ENCODE measurements around the gene PLAU.
"Not testable (repeated sequence)": the region's sequence is repeated elsewhere in the genome, so short reads cannot be mapped to it uniquely, and the experiment has no call there.

Gene PLAU

DNA sequence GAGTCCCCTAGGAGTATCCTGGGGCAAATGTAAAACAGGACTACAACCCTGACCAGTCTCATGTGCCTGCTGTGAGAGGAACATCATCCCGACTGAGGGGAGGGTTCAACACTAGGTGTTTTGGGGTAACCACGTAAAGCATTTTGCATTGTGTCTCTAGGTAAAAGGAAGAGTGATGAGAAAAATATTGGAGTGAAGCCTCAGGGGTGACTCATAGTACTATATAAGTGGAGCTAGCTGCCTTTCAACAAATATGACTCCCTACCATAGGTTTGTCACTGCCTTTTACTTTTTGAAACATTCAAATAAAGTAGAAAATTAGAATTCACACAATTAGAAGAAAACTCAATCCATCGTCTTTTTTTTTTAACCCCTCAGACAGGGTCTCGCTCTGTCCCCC is 34.0 kb upstream of the PLAU start:
- DNase-seq, result no peak

DNA sequence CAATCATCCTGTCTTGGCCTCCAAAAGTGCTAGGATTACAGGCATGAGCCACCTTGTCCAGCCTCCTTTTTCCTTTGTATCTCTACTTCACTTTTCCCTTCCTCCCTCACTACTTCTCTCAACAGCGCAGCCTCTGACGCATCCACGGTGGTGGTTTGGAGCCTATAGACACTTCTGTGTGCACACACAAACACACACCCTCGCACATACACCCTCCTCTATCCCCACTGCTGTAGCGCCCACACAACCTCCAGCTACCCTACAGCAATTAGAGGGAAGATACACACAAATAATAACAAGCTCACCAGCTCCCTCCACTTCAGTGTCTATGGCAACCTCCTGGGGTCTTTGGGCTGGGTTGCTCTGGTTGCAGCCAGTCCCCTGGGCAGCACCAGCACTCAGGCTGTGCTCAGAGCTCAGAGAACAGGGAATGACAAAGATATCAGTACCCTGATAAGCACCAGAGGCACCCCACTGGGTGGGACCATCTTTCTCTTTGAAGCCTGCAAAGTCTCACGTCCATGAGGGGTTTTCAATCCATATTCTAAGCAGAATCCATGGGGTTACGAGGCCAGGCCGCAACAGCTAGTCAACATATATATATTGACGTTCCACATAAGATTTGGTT is 33.3 kb upstream of the PLAU start:
- no peak for DNase-seq

DNA sequence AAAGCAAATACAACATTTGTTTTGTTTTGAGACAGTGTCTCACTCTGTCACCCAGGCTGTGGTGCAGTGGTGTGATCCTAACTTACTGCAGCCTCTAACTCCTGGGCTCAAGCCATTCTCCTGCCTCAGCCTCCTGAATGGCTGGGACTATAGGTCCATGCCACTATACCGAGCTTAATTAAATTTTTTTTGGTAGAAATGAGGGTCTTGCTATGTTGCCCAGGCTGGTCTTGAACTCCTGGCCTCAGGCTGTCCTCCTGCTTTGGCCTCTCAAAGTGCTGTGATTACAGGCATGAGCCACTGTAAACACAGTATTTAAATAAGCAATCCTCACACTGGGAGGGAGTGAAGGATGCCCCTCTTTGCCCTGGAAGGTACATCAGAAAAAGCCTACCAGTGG is 32.6 kb upstream of the PLAU start:
- no peak for DNase-seq

DNA sequence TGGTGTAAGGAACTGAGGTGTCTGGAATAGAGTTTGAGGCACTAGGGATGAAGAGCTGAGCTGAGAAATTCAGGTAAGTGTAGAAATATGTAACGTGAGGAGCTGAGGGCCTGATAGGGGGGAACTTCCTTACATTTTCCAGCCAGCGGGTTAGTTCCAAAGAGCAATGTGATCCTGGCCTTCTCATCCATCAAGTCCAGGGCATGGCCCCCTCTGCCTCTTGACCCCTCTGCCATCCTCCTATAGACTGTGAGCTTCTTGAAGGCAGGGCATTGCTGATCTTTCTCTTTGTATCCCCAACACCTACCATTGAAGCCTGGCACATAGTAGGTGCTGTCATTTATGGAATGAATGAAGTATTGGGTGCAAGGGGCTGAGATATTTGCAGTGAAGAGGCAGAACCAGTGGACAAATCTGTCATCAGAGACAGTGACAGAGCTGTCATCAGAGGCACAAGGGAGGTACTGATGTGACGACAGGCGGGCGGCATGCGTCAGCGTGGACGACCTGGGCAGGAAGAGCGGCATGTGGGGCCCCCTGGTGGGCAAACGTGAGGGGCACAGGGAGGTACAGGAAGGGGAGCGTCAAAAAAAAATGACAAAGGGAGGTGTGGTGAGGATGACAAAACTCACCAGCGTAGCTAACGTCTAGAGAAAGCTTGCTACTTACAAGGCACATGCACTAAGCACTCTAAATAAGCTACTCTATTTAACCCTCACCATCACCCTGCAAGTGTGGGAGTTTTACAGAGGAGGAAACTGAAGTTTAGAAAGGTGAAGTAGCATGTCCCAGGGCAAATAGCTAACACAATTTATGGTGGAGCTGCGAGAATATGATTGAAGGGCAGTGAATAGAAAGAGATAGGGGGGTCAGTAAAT is 31.4 kb upstream of the PLAU start:
- DNase-seq, result peak; percentile 98

DNA sequence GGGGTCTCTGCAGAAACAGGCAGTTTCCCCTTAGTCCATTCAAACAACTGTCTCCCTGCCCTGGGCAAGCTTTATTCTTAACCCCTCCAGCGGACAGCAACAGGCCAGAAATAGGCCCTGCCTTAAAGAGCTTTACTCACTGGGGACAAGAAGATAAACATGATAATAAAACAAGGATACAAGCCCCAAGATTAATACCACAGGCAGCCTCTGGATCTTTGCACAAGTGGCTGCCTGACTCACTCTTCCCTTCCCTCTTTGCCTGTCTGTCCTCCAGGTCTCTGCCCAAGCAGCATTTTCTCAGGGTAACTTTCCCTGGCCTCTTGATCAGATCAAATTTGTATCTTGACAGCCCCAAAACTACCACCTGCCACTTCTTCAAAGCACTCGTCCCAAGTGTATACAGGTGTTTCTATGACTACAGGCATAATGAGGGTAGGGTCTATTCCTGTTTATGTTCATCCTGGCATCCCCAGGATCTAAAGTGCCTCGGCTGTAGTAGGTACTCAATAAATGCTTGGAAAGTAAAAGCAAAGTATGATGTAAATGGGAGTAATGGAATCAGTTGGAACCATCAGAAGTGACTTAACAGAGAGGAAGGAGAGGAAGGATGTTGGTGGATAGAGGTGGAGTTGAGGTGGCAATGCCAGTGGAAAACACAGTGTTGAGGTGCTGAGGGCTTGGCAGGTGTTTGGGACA is 29.6 kb upstream of the PLAU start:
- no peak for DNase-seq

DNA sequence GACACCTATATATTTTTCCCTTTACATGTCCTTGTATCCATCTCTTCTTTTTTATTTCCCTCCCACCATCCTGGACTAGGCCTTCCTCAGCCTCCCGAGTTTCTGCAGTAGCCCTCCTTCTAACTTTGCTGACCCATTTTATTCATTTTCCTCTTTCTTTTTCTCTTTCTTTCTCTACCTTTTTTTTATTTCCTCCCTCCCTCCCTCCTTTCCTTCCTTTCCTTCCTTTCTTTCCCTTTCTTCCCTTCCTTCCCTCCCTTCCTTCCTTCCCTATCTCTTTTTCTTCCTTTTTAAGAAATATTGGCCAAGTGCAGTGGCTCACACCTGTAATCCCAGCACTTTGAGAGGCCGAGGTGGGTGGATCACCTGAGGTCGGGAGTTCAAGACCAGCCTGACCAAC is 26.9 kb upstream of the PLAU start:
- DNase-seq, result no peak

DNA sequence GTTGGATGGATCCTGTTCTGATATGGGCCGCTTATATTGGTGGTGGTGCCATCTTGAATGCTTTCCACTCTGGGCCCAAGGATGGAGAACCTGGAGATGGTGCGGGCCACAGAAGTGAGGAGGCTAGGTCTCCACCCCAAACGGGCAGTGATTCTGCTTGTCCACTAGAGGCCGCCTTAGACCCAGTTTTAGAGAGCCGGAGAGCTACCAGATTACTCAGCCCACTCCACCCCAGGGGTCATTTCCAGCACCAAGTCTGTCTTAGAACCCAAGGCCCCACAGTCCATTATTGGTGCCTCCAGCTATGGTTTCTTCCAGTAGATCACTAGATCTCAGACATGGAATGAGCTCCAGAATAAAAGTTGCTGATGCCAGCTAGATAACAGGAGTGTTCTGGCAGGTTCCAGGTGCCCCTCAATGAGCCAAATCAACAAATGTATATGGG is 24.8 kb upstream of the PLAU start:
- DNase-seq, result peak; percentile 78

DNA sequence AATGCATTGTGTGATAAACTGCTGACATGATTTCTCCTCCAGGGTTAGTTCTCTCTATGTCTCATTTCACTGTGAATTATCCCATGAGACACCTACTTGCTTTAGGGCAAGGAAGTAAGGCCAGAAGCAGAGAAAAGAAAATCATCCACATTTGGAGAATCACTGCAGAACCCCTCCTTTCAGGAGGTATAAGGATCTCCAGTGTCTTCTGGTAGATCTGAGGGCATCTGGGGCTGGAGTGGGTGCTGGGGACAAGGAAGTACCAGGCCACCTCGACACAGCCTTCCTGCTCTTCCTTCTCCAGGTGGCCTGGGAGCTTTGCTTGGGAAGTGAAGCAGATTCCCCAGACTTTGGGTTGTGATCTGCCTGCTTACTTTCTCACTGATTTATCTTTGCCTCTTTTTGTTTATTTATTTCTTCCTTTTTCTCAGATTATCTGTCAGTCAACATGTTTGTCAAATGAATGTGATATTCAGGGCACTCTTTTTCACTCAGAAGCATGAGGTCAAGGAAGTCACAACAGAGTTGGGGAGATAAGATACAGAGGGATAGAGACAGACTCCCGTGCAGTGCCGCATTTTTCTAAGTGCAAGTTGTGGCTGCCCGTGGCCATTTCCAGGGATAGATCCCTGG is 24.2 kb upstream of the PLAU start:
- DNase-seq, result no peak

DNA sequence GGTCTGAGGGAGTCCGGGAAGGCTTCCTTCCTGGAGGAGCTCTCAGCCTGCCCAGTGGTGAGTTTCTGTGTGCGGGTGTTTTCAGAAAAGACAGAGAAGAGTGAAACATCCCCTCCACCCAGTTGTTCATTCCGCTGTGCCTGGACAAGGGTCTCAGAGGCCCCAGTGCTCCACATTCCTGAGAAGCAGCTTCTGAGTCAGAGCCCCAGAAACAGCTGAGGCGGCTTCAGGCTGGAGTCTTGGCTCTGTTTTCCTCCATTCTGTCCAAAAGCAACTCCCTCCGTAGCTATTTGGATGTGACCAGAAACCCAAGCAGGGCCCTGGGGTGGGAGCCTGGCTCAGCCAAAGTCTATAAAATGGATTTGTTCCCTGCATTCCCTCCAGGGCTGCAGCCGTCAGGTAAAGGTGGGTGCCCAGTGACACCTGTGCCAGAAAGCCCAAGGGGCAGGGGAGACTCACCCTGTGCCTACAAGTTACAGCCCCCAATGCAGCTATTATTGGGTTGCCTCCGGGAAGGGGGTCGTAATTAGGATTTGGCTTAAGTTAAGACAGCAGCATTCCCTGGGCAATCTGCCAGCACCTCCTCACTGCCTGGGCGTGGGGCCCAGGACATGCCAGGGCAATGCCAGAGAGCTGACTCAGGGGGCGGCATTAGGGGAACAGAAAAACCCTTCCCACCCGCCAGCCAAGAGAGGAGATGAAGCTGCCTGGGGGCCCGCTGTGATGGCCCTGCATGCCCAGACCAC is 23.5 kb upstream of the PLAU start:
- no peak for DNase-seq

DNA sequence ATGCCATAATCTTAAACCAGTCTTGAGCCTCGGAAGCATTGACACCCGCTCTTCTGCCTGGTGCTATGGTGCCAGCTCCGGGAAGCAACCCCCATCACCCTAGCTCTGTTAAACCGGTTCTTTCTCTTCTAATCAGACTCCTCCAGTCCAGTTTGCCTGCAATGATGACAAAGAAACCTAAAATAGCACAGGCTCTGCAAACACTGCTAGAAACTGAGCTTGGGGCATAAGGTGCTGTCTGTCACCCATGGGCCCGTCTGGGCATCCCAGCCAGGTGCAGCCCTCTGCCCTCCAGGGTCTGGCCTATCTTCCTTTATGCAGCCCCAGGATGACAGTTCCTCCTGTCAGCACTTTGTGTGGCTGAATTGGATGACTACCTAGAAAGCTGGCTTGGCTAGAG is 22.4 kb upstream of the PLAU start:
- no peak for DNase-seq

DNA sequence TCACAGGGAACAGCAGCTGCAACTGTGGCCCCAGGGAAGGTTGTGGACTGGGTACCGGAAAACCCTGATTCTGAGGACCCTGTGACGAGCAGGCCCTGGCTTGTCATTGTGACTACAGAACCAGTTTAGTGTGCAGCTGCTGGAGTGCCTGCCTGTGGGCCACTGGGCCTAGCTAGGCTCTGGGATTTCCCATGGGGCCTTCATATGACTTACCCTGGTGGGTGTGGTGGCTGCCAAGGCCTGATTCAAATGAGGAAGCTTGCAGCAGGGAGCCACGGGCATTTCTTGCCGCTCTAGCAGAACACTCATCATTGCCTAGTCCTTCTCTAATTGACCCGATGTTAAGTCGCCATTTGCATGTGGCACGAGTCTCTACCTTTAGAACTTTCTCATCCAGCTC is 21.9 kb upstream of the PLAU start:
- DNase-seq, result no peak

DNA sequence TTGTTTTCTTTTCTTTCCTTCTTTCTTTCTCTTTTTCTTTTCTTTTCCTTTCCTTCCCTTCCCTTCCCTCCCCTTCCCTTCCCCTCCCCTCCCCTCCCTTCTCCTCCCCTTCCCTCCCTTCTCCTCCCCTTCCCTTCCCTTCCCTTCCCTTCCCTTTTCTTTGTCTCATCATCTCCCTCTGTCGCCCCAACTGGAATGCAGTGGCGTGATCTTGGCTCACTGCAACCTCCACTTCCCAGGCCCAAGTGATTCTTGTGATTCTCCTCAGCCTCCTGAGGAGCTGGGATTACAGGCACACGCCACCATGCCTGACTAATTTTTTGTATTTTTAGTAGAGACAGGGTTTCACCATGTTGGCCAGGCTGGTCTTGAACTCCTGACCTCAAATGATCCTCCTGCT is 21.5 kb upstream of the PLAU start:
- not testable (repeated sequence) for DNase-seq

DNA sequence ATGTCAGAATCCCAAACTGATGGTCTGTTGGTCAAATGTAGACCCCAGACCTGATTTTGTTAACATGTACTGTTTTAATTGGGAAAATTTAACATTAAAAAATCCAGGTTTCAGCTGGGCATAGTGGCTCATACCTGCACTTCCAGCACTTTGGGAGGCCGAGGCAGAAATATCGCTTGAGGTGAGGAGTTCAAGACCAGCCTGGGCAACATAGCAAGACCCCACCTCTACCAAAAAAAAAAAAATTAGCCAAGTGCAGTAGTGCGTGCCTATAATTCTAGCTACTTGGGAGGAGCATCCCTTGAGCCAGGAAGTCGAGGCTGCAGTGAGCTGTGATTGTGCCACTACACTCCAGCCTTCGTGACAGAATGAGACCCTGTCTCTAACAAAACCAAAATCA is 20.7 kb upstream of the PLAU start:
- DNase-seq, result no peak

DNA sequence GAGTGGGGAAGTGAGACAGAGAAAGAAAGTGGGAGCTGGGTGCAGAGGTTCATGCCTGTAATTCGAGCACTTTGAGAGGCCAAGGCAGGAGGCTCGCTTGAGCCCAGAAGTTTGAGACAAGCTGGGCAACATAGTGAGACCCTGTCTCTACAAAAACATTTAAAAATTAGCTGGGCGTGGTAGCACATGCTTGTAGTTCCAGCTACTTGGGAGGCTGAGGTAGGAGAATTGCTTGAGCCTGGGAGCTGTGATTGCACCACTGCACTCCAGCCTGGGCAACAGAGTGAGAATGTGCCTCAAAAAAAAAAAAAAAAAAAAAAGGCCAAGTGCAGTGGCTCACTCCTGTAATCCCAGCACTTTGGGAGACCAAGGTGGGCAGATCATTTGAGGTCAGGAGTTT is 20.1 kb upstream of the PLAU start:
- not testable (repeated sequence) for DNase-seq

DNA sequence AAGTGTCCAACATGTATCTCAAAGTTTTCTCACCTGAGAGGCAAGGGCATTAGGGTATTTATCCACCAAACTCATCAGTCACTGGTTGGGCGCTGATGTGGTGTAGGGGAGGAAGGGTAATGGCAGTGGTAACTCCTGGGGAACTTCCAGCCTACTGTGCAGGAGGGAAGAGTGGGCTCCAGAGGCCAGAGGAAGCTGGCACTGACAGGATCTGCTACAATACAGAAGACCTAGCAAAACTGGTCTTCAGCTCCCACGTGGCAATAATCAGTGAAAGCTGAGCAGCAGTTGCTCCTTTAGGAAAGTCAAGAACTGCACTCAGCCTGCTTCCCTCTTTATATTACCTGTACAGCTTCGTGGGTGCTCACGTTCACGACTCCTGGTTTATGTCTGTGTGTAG is 19.4 kb upstream of the PLAU start:
- no peak for DNase-seq

DNA sequence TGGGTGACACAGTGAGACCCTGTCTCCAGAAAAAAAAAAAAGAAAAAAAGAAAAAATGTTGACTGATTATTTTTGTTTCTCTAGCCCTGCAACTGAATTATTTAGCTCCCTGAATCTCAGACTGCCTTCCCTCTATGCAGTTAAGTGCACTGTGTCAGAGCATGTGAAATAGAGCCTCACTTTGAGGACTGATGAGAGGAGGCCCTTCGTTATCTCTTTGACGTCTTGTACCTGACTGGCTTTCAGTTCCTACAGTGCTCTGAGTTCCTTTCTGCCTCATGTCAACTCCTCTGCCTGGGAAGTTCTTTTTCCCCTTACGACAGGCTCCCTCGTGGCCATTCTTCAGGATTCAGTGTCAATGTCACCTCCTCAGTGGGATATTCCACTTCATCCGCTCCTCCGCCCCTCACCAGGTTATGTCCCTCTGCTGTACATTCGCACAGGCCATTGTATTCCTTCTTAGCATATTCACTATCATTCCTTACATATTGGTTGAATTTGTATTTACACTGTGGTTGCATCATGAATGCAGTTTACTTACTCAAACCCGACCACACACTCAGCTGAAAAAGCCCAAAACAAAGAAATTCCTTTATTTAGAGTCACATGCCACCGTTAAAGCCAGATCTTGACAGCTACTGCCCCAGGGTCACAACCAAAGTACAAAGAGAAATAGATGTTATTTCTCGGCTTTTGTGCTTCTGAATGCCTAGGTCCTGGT is 18.5 kb upstream of the PLAU start:
- no peak for DNase-seq

DNA sequence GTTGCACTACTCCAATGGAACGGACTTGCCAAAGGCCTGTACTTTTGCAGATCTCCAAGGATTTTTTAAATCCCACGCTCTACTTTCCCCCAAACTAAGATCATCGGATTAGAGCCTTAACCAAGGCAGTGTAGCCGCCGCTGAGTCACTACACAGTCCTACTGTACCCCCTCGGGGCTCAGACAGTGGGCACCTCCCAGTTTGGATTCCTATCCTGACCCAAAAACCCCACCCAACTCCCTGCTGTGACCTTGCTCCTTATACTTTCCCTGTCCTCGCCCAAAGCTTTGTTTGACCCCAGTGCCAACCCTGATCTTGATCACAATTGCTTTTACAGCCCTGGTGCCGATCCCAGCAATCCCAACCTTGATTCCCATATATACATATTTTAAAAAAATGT is 17.5 kb upstream of the PLAU start:
- no peak for DNase-seq

DNA sequence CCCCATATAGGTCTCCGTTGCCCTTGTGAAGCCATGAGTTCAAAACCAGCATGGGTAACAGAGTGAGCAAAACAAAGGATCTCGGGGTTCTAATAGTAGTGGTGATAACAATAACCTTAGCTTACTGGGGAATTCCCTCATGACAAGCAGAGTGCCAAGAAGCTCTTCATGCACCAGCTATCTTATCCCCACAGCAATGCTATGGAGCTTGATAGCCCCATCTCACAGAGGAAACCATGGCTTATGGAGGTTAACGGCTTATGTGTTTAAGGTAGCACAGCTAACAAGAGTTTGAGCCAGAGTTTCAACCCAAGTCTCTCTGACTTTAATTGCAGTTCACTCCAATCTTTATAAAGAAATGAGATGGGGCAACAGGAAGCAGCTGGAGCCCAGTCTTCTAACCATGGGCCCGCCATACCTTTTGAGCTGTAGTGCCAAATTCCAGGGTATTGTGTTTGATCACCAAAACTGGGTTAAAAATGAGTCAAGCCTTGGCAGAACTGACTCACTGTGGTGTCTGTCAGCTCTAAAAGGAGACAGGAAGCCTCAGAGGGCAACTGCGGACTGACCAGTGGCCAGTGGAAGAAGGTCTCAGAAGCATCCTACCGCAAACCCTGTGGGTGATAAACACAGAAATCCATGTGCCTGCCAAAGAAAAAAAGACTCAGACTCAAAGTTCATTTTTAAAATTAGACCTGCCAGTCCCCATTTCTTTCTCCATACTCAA is 16.5 kb upstream of the PLAU start:
- peak; percentile 29 for DNase-seq

DNA sequence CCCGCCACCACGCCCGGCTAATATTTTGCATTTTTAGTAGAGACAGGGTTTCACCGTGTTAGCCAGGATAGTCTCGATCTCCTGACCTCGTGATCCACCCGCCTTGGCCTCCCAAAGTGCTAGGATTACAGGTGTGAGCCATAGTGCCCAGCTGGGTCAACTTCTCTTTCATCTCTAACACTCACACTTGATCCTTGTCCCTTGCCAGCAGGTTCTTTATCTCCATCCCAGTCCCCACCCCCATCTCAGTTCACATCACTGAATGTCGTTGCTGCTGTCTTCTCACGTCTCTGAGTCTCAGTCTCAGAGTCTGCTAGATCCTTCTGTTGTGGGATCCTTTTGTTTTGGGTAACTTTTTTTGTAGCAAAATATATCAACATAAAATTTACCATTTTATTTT is 15.6 kb upstream of the PLAU start:
- DNase-seq, result not testable (repeated sequence)

DNA sequence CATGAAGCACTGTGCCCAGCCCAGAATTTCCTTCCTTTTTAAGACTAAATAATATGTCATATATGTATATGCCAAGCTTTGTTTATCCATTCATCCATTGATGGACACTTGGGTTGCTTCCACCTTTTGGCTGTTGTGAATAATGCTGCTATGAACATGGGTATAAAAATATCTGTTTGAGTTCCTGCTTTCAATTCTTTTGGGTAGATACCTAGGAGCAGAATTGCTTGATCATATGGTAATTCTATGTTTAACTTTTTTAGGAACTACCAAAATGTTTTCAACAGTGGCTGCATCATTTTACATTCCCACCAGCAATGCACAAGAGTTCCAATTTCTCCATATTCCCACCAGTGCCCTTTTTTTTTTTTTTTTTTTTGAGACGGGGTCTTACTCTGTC is 13.2 kb upstream of the PLAU start:
- DNase-seq, result no peak

DNA sequence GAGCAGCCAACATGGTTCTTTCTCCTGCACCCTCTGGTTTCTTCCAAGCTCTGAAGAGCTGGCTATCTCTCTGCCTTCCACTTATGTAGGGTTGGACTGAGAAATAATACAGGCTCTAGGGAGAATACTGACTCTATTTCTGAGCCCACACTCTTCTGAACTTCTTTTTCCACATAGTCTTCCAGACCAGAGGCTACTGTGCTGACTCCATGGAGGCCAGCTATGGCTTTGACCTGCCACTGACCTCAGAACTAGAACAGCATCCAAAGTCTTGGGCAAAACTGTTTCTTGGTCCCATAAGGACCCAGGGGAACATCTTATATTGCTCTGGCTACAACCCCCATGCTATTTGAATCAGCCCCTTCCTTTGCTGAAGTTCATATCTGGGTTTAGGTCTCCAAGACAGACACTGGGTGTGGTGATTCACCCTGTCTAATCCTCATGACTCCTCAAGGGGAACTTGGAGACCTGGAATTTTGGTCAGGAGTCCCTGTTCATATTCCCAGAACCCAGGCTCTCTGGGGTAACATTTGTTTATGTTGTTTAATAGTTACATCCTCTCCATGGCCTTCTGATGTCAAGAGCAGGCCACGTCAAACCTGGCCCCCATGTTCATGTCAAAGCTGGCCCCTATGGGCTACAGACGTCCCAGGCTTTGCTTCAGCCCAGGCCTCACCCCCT is 12.1 kb upstream of the PLAU start:
- no peak for DNase-seq

Measured in CD4-positive, alpha-beta T cell treated with Interleukin-17A for 4 hours (primary cell).